Gastrocnemius medialis (tissue), 4 donors: ENCODE data around the gene ASS1. TPM values are rescaled to one million over a fixed set of nuclear protein-coding genes. Genes with fewer than 3 reads are reported as not detected.

Experiments
- ATAC-seq, 2 donors: fragments of 150-250 bp; one replicate each; pipeline ENCODE4 v1.9.1; 2016
- DNase-seq, 2 donors: peaks; one replicate each; pipeline ENCODE4 v3.0.0-alpha.2; 2019
- H3K27ac ChIP-seq, 4 donors: fragments of 200-600 bp; sonication (generic); 1 replicate in 1 of 4; 2 replicates in 3 of 4; pipeline ENCODE4 v1.5.1; 2016 to 2018; ENCODE audit warnings: mild to moderate bottlenecking in 2 of 4, moderate library complexity in 1 of 4
- H3K27me3 ChIP-seq, 3 donors: fragments of 200-600 bp; sonication (generic) in 2 of 3; 1 replicate in 1 of 3; 2 replicates in 2 of 3; pipeline versions ENCODE4 v1.5.1 to v1.6.0; 2016 to 2019; ENCODE audit warnings: mild to moderate bottlenecking in 1 of 3, moderate library complexity in 1 of 3
- H3K36me3 ChIP-seq, 2 donors: fragments of 200-600 bp; sonication (generic) in 1 of 2; one replicate each; pipeline ENCODE4 v1.5.1; 2017 to 2018
- H3K4me1 ChIP-seq, 2 donors: fragments of 200-600 bp; sonication (generic) in 1 of 2; one replicate each; pipeline ENCODE4 v1.5.1; 2016 to 2017; ENCODE audit warnings: mild to moderate bottlenecking in 2 of 2
- H3K4me3 ChIP-seq, 4 donors: fragments of 200-600 bp; sonication (generic) in 3 of 4; 1 replicate in 1 of 4; 2 replicates in 3 of 4; pipeline ENCODE4 v1.5.1; 2016 to 2019; ENCODE audit warnings: mild to moderate bottlenecking in 2 of 4
- H3K9me3 ChIP-seq, 3 donors: fragments of 200-600 bp; sonication (generic) in 2 of 3; 1 replicate in 1 of 3; 2 replicates in 2 of 3; pipeline ENCODE4 v1.5.1; 2016 to 2019
- POLR2A ChIP-seq, 2 donors: fragments of 450-650 bp; IDR thresholded peaks; one replicate each; pipeline ENCODE4 v1.6.1; 2017; ENCODE audit warnings: antibody characterized with exemption in 2 of 2, mild to moderate bottlenecking in 2 of 2, moderate library complexity in 2 of 2
- in situ Hi-C, 4 donors: fragments of 200-750 bp; cut with MboI; loops; one replicate each; pipeline versions ENCODE4 v1.15.0 to v1.8.0; 2017; ENCODE audit warnings: low sequenced_read_pairs in 4 of 4
- intact Hi-C: fragments of 100-400 bp; cut with DNase I; formaldehyde crosslinking; loops from one replicate; pipeline ENCODE4 v1.15.1; 2023; ENCODE audit warnings: low total_unique reads
- total RNA-seq, 4 donors: library from RNA; depleted of rRNA; stranded (reverse); fragments of >200 nt; gene quantifications; one replicate each; pipeline versions ENCODE4 v1.1.0 to v1.2.3, GENCODE V29; 2016
- TF ChIP-seq, protein P1 (sequence below), 5 experiments: fragments of 450-650 bp in 3 of 5; fragments of 200-600 bp in 2 of 5; sonication (generic) in 2 of 5; IDR thresholded peaks in 4 of 5; conservative IDR thresholded peaks in 1 of 5; 1 replicate in 4 of 5; 2 replicates in 1 of 5; pipeline ENCODE4 v1.5.1; 2016 to 2019; ENCODE audit warnings: antibody characterized with exemption in 5 of 5, mild to moderate bottlenecking in 3 of 5, moderate library complexity in 3 of 5

The ASS1 gene
- total RNA-seq, result 10 to 100 TPM; 44.5 to 83.4 (median 68.5) TPM

- H3K36me3 ChIP-seq, result no peaks in the 10 kb centered on the region
- in situ Hi-C loops, result no loop called here
- DNase-seq, result peak; percentile 53 to 56
- H3K9me3 ChIP-seq, result no peaks in the 10 kb centered on the region
- H3K4me3 ChIP-seq, result peak within 1 kb of the TSS; percentile 62 to 80 (median 75)
- H3K4me1 ChIP-seq, result peaks cover 25 to 40% of the 10 kb centered on the region in 2 donors
- intact Hi-C loops, result loop anchor here (5.0 to 10.0 kb wide), 2 partner anchors 133 to 390 kb away; partner anchors contain the start of genes ABL1 and FUBP3
- TF ChIP-seq, protein P1, sequence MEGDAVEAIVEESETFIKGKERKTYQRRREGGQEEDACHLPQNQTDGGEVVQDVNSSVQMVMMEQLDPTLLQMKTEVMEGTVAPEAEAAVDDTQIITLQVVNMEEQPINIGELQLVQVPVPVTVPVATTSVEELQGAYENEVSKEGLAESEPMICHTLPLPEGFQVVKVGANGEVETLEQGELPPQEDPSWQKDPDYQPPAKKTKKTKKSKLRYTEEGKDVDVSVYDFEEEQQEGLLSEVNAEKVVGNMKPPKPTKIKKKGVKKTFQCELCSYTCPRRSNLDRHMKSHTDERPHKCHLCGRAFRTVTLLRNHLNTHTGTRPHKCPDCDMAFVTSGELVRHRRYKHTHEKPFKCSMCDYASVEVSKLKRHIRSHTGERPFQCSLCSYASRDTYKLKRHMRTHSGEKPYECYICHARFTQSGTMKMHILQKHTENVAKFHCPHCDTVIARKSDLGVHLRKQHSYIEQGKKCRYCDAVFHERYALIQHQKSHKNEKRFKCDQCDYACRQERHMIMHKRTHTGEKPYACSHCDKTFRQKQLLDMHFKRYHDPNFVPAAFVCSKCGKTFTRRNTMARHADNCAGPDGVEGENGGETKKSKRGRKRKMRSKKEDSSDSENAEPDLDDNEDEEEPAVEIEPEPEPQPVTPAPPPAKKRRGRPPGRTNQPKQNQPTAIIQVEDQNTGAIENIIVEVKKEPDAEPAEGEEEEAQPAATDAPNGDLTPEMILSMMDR (IDR thresholded peaks at IDR 0.05 in 4 of 5, conservative IDR thresholded peaks at IDR 0.05 in 1 of 5), result no peak
- TF ChIP-seq POLR2A (IDR thresholded peaks at IDR 0.05), result peak; percentile 75 to 77
- peak within 1 kb of the TSS; percentile 77 to 86 (median 80) for H3K27ac ChIP-seq
- peak; percentile 59 to 62 for ATAC-seq
- H3K27me3 ChIP-seq, result no peaks in the 10 kb centered on the region
Measured at GRCh38 chr9:130444565-130445221, at the start of gene ASS1. TSS of gene ASS1 (plus strand) at chr9:130444961. CDS start at chr9:130452229, 7,268 bp downstream.

GRCh38 chr9:130395810-130396435 lies 48.8 kb upstream of the ASS1 start:
- Histone ChIP-seq H3K27me3 (no peaks in the 10 kb centered on the region), H3K4me3 (no peak overlapping the region), H3K9me3 (no peaks in the 10 kb centered on the region), H3K36me3 (no peaks in the 10 kb centered on the region), H3K27ac (no peak overlapping the region), H3K4me1 (no peaks in the 10 kb centered on the region)
- intact Hi-C loops, result no loop called here
- ATAC-seq (no peak), DNase-seq (no peak)
- TF ChIP-seq POLR2A (IDR thresholded peaks at IDR 0.05), result no peak
- TF ChIP-seq, protein P1 (IDR thresholded peaks at IDR 0.05 in 4 of 5, conservative IDR thresholded peaks at IDR 0.05 in 1 of 5), result no peak
- in situ Hi-C loops, result no loop called here

DNA sequence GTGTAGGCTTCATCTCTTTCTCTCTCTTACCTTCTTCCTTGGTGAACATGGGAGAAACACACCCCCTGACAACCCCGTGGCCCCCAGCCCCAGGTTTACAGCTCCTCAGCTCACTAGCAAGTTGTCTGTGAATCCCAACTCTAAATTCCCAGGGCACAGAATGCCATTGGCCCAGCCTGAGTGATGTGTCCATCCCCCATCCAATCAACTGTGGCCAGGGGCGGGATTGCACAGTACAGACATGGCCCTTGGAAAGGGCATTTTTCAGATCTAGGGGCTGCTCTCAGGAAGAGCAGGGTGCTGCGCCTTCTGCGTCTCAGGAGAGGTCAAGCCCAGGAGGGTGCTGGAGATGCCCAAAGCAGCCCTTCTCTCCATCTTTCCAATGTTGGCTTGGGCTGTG lies 48.2 kb upstream of the ASS1 start:
- intact Hi-C loops, result no loop called here
- no peak for ATAC-seq

DNA sequence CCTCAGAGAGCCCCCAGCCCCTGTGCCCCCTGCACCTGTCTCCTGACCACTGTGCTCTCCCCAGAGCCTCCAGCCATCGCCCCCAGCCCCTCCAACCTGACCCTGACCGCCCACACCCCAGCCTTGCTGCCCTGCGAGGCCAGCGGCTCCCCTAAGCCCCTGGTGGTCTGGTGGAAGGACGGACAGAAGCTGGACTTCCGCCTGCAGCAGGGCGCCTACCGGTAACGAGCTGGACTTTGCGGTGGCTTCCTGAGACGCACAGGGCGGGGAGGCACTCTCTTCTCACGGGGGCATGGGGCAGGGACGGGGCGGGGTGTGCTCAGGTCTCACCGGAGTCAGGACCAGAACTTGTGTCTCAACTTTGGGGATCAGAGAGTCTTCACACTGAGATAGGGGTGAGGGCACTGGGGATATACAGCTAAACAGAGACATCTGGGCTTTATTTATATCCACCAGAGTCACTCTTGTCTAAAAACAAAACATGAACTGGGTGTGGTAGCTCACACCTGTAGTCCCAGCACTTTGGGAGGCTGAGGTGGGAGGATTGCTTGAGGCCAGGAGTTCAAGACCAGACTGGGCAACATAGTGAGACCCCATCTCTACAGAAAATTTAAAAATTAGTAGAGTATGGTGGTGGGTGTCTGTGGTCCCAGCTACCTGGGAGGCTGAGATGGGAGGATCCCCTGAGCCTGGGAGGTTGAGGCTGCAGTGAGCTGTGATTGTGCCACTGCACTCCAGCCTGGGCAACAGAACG lies 46.1 kb upstream of the ASS1 start:
- intact Hi-C loops, result no loop called here
- in situ Hi-C loops, result no loop called here
- Histone ChIP-seq H3K27me3 (no peaks in the 10 kb centered on the region), H3K4me3 (no peak overlapping the region), H3K36me3 (no peaks in the 10 kb centered on the region), H3K27ac (no peak overlapping the region), H3K9me3 (no peaks in the 10 kb centered on the region), H3K4me1 (no peaks in the 10 kb centered on the region)
- DNase-seq (no peak), ATAC-seq (no peak)
- TF ChIP-seq, protein P1 (IDR thresholded peaks at IDR 0.05 in 4 of 5, conservative IDR thresholded peaks at IDR 0.05 in 1 of 5), result no peak
- no peak for TF ChIP-seq POLR2A (IDR thresholded peaks at IDR 0.05)

More for the DNA sequence above, 48.2 kb upstream of the ASS1 start:
- Histone ChIP-seq H3K4me3 (no peak overlapping the region), H3K27ac (no peak overlapping the region), H3K4me1 (no peaks in the 10 kb centered on the region), H3K9me3 (no peaks in the 10 kb centered on the region), H3K27me3 (no peaks in the 10 kb centered on the region), H3K36me3 (no peaks in the 10 kb centered on the region)
- no peak for TF ChIP-seq POLR2A (IDR thresholded peaks at IDR 0.05)
- TF ChIP-seq, protein P1 (IDR thresholded peaks at IDR 0.05 in 4 of 5, conservative IDR thresholded peaks at IDR 0.05 in 1 of 5), result no peak
- DNase-seq, result no peak
- in situ Hi-C loops, result no loop called here
